GM12878 (cell line): ENCODE measurements around the gene GSTM2. TPM values are rescaled to one million over a fixed set of nuclear protein-coding genes. Genes with fewer than 3 reads are reported as not detected.

Experiments
- ATAC-seq: fragments of 200-7000 bp; cut with Tn5 transposase; 3 replicates; pipeline ENCODE4 v1.9.1; 2020; ENCODE audit warnings: mild to moderate bottlenecking, moderate library complexity
- BruUV-seq: library from RNA; stranded (reverse); fragments of 400-500 nt; replicated peaks from 2 replicates; lab custom pipeline; 2021; lab: Mats Ljungman, UMichigan
- CTCF ChIA-PET: fragments of 300-600 bp; sonication (Branson Sonifier 250); formaldehyde crosslinking; extraction: SDS; loops from one replicate; lab custom pipeline; 2021; ENCODE audit warnings: inconsistent platforms; lab: Yijun Ruan, JAX
- POLR2A ChIA-PET: fragments of 350-600 bp; formaldehyde crosslinking; extraction: SDS; loops from one replicate; lab custom pipeline; 2021; ENCODE audit warnings: inconsistent platforms; lab: Charles Lee
- RAD21 ChIA-PET: fragments of 300-600 bp; sonication (Branson Sonifier 250); formaldehyde crosslinking; loops from one replicate; lab custom pipeline; 2023; ENCODE audit warnings: antibody characterized with exemption; ENCODE audit not compliant: unreplicated experiment; lab: Charles Lee
- SMC1A ChIA-PET: fragments of 300-600 bp; sonication (Branson Sonifier 250); formaldehyde crosslinking; loops from one replicate; lab custom pipeline; 2023; ENCODE audit not compliant: unreplicated experiment, uncharacterized antibody; lab: Charles Lee
- DNase-seq: peaks from one replicate; pipeline ENCODE4 v3.0.0-alpha.2; 2011; ENCODE audit warnings: low read depth, low spot score
- FAIRE-seq: peaks from 3 replicates; lab custom pipeline; 2011; peaks lifted over from hg19 to GRCh38; lab: Jason Lieb, UNC
- H2AFZ ChIP-seq: 2 replicates; pipeline ENCODE4 v1.6.0; 2011; ENCODE audit warnings: low read depth, low read length, control low read depth; ENCODE audit not compliant: control insufficient read depth
- H3K27ac ChIP-seq: 2 replicates; pipeline ENCODE4 v1.5.1; 2011; ENCODE audit warnings: control low read depth; ENCODE audit not compliant: control insufficient read depth, insufficient read depth
- H3K27me3 ChIP-seq, 2 experiments: replicated peaks in 1 of 2; 2 replicates each; pipeline versions ENCODE4 v1.6.0 to v1.6.1; 2011; ENCODE audit warnings: low read length in 1 of 2; ENCODE audit not compliant: control insufficient read depth in 2 of 2, insufficient read depth in 2 of 2
- H3K36me3 ChIP-seq, 2 experiments: 2 replicates each; pipeline ENCODE4 v1.5.1; 2011; ENCODE audit warnings: low read length in 1 of 2; ENCODE audit not compliant: control insufficient read depth in 2 of 2, insufficient read depth in 2 of 2
- H3K4me1 ChIP-seq: 2 replicates; pipeline ENCODE4 v1.6.1; 2011; ENCODE audit warnings: mild to moderate bottlenecking, low read length, moderate library complexity, mixed read lengths; ENCODE audit not compliant: control insufficient read depth, insufficient read depth
- H3K4me2 ChIP-seq: 2 replicates; pipeline ENCODE4 v1.6.0; 2011; ENCODE audit warnings: control low read depth; ENCODE audit not compliant: control insufficient read depth, insufficient read depth
- H3K4me3 ChIP-seq: fragments of 200-600 bp; sonication (generic); 2 replicates; pipeline ENCODE4 v1.5.1; 2016
- H3K79me2 ChIP-seq: 2 replicates; pipeline ENCODE4 v1.6.0; 2011; ENCODE audit warnings: low read length; ENCODE audit not compliant: control insufficient read depth, insufficient read depth
- H3K9ac ChIP-seq: 2 replicates; pipeline ENCODE4 v1.8.0; 2011; ENCODE audit warnings: low read length, control low read depth, mixed read lengths; ENCODE audit not compliant: control insufficient read depth, insufficient read depth
- H3K9me3 ChIP-seq: replicated peaks from 3 replicates; pipeline ENCODE4 v1.5.1; 2011; ENCODE audit warnings: mild to moderate bottlenecking, low read length; ENCODE audit not compliant: control insufficient read depth, insufficient read depth
- H4K20me1 ChIP-seq: 2 replicates; pipeline ENCODE4 v1.6.0; 2011; ENCODE audit not compliant: control insufficient read depth, insufficient read depth
- BHLHE40 ChIP-seq, 2 experiments: fragments of 450-650 bp in 1 of 2; IDR thresholded peaks; 2 replicates each; pipeline ENCODE4 v1.6.1; 2011 to 2017; ENCODE audit warnings: low read depth in 2 of 2, borderline replicate concordance in 1 of 2, improper control_type of control experiment in 1 of 2, low read length in 1 of 2, mild to moderate bottlenecking in 1 of 2
- ESRRA ChIP-seq: IDR thresholded peaks from 2 replicates; pipeline ENCODE4 v1.6.1; 2012; ENCODE audit warnings: mild to moderate bottlenecking, low read length, improper control_type of control experiment
- IKZF1 ChIP-seq: fragments of 450-650 bp; conservative IDR thresholded peaks from 2 replicates; pipeline ENCODE4 v1.6.1; 2017; ENCODE audit warnings: antibody characterized with exemption, mild to moderate bottlenecking
- JUNB ChIP-seq: IDR thresholded peaks from 2 replicates; pipeline ENCODE4 v1.6.1; 2016; ENCODE audit warnings: antibody characterized with exemption, mild to moderate bottlenecking
- JUND ChIP-seq: IDR thresholded peaks from 2 replicates; pipeline ENCODE4 v1.6.1; 2012; ENCODE audit warnings: low read depth, mild to moderate bottlenecking, low read length, improper control_type of control experiment, moderate library complexity
- KAT2A ChIP-seq: conservative IDR thresholded peaks from 2 replicates; pipeline ENCODE4 v1.6.1; 2011; ENCODE audit warnings: low read depth, low read length; ENCODE audit not compliant: control insufficient read depth
- KLF5 ChIP-seq: fragments of 450-650 bp; IDR thresholded peaks from 2 replicates; pipeline ENCODE4 v1.6.1; 2014; ENCODE audit warnings: mild to moderate bottlenecking; ENCODE audit not compliant: partially characterized antibody
- MYB ChIP-seq: fragments of 150-350 bp; IDR thresholded peaks from 2 replicates; pipeline ENCODE4 v1.6.1; 2014; ENCODE audit warnings: mild to moderate bottlenecking, low read depth, low read length, borderline replicate concordance
- PAX5 ChIP-seq: IDR thresholded peaks from 2 replicates; pipeline ENCODE4 v1.6.1; 2011; ENCODE audit warnings: low read depth, low read length, borderline replicate concordance
- SIN3A ChIP-seq: IDR thresholded peaks from 2 replicates; pipeline ENCODE4 v1.6.1; 2012; ENCODE audit warnings: low read depth, low read length, improper control_type of control experiment
- SMAD5 ChIP-seq: IDR thresholded peaks from 2 replicates; pipeline ENCODE4 v1.6.1; 2016; ENCODE audit warnings: antibody characterized with exemption, low read depth
- SPI1 ChIP-seq: IDR thresholded peaks from 2 replicates; pipeline ENCODE4 v1.6.1; 2011; ENCODE audit warnings: low read depth, mild to moderate bottlenecking, low read length, moderate library complexity, borderline replicate concordance; ENCODE audit not compliant: insufficient read depth
- TAF1 ChIP-seq: IDR thresholded peaks from 2 replicates; pipeline ENCODE4 v1.6.1; 2011; ENCODE audit warnings: mild to moderate bottlenecking, low read depth, low read length, borderline replicate concordance
- YBX1 ChIP-seq: fragments of 450-650 bp; IDR thresholded peaks from 2 replicates; pipeline ENCODE4 v1.6.1; 2016; ENCODE audit warnings: antibody characterized with exemption
- ZZZ3 ChIP-seq: IDR thresholded peaks from 2 replicates; pipeline ENCODE4 v1.6.1; 2011; ENCODE audit warnings: low read depth; ENCODE audit not compliant: control insufficient read depth, insufficient read length
- WGBS: methylation state at CpG from one replicate; pipeline ENCODE4 v1.1.6; 2016; ENCODE audit warnings: low lambda C conversion rate; ENCODE audit not compliant: insufficient replicate concordance, insufficient coverage; ENCODE audit errors: missing lambda C conversion rate; 5-methylcytosine and 5-hydroxymethylcytosine counted together
- in situ Hi-C: fragments of 300-500 bp; cut with MboI; formaldehyde crosslinking; loops from 9 replicates; pipeline ENCODE4 v1.14.3; 2018; ENCODE audit warnings: mixed read lengths
- intact Hi-C: fragments of 100-400 bp; cut with micrococcal nuclease; formaldehyde crosslinking; loops from one replicate; pipeline ENCODE4 v1.14.2; 2022; ENCODE audit not compliant: unreplicated experiment
- polyA plus RNA-seq, 11 experiments: library from polyadenylated mRNA; depleted of rRNA in 4 of 11; unstranded in 6 of 11; stranded (reverse) in 5 of 11; fragments of >200 nt; fragmentation: Nextera tagmentation in 4 of 11; fragmentation: Illumina TruSeq in 1 of 11; extraction: Ambion mirVana in 4 of 11; extraction: Trizol in 1 of 11; gene quantifications; 1 replicate in 1 of 11; 2 replicates in 10 of 11; pipeline versions ENCODE4 v1.2.1 to v1.2.3, GENCODE V29; 2011 to 2016; ENCODE audit warnings: inconsistent platforms in 2 of 11, missing spikeins in 2 of 11, low read depth in 1 of 11
- total RNA-seq, 4 experiments: library from RNA; depleted of rRNA in 3 of 4; stranded (reverse); fragments of >200 nt in 3 of 4; fragmentation: Illumina TruSeq in 1 of 4; extraction: Trizol in 1 of 4; gene quantifications; 2 replicates each; pipeline versions ENCODE4 v1.2.1 to v1.2.3, GENCODE V29; 2013 to 2021
- TF ChIP-seq, protein P1 (sequence below): fragments of 150-350 bp; IDR thresholded peaks from 2 replicates; pipeline ENCODE4 v1.6.1; 2016; ENCODE audit warnings: low read depth, low read length

GSTM2 gene
- total and polyA plus RNA-seq, 10 of the 15 experiments (the other 5 are each of a cell fraction or from before 2014, with no cell fraction given) = 8.3 to 32.3 (median 20.2) TPM

- intact Hi-C loops = no loop called here
- Histone ChIP-seq H3K27ac (no peak overlapping the region), H3K79me2 (peaks cover 46% of the 10 kb centered on the region), H2AFZ (no peak overlapping the region), H3K4me2 (no peak overlapping the region), H3K36me3 (peaks cover 0 to 17% of the 10 kb centered on the region in 2 experiments; a peak in 3 of 4 replicates), H3K9ac (no peak overlapping the region), H3K9me3 (no peaks in the 10 kb centered on the region), H3K4me3 (no peak overlapping the region), H4K20me1 (no peaks in the 10 kb centered on the region), H3K4me1 (peaks cover 30% of the 10 kb centered on the region), H3K27me3 (no peaks in the 10 kb centered on the region)
- no peak for ATAC-seq
- in situ Hi-C loops = no loop called here
- SMC1A ChIA-PET = interaction anchor here (1.3 to 2.3 kb wide), 2 partner anchors 76 to 87 kb away, joined by 3 to 13 read pairs; partner anchors contain the start of gene GNAI3
- TF ChIP-seq TAF1 (no peak), MYB (no peak), SMAD5 (no peak), KAT2A (no peak), ESRRA (no peak), KLF5 (no peak), IKZF1 (no peak), BHLHE40 (IDR thresholded peaks at IDR 0.05; ENCODE audit: borderline replicate concordance in 1 of 2, low read depth in 2 of 2, low read length in 1 of 2) (no peak), PAX5 (no peak), SIN3A (no peak), JUNB (no peak), SPI1 (no peak), ZZZ3 (no peak), JUND (no peak), YBX1 (no peak)
- TF ChIP-seq, protein P1, sequence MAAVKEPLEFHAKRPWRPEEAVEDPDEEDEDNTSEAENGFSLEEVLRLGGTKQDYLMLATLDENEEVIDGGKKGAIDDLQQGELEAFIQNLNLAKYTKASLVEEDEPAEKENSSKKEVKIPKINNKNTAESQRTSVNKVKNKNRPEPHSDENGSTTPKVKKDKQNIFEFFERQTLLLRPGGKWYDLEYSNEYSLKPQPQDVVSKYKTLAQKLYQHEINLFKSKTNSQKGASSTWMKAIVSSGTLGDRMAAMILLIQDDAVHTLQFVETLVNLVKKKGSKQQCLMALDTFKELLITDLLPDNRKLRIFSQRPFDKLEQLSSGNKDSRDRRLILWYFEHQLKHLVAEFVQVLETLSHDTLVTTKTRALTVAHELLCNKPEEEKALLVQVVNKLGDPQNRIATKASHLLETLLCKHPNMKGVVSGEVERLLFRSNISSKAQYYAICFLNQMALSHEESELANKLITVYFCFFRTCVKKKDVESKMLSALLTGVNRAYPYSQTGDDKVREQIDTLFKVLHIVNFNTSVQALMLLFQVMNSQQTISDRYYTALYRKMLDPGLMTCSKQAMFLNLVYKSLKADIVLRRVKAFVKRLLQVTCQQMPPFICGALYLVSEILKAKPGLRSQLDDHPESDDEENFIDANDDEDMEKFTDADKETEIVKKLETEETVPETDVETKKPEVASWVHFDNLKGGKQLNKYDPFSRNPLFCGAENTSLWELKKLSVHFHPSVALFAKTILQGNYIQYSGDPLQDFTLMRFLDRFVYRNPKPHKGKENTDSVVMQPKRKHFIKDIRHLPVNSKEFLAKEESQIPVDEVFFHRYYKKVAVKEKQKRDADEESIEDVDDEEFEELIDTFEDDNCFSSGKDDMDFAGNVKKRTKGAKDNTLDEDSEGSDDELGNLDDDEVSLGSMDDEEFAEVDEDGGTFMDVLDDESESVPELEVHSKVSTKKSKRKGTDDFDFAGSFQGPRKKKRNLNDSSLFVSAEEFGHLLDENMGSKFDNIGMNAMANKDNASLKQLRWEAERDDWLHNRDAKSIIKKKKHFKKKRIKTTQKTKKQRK = no peak
- CTCF ChIA-PET = interaction anchor here (0.9 to 3.3 kb wide), 6 partner anchors 11 to 404 kb away, joined by 3 to 22 read pairs (median 4); no protein-coding TSS in a partner anchor
- no TSS peak for BruUV-seq
- no peak for FAIRE-seq
- DNase-seq = no peak
- 88% methylated on average over 8 of the region's 16 CpGs for WGBS
- RAD21 ChIA-PET = interaction anchor here (1.3 to 2.7 kb wide), 3 partner anchors 15 to 79 kb away, joined by 5 to 15 read pairs (median 9); partner anchors contain the start of gene GNAI3
- POLR2A ChIA-PET = interaction anchor here (1.7 to 2.2 kb wide), 2 partner anchors 11 to 77 kb away, joined by 6 to 14 read pairs; partner anchors contain the start of gene GNAI3
Measured at GRCh38 chr1:109625176-109625575, 42.7 kb upstream of the GSTM2 start.
